ENCODE results near the gene ANKRD17.
A peak's percentile ranks its signal among the peaks of the same experiment; 100 is the strongest.
"Not testable (repeated sequence)": the region's sequence is repeated elsewhere in the genome, so short reads cannot be mapped to it uniquely, and the experiment has no call there.

ANKRD17 gene

DNA sequence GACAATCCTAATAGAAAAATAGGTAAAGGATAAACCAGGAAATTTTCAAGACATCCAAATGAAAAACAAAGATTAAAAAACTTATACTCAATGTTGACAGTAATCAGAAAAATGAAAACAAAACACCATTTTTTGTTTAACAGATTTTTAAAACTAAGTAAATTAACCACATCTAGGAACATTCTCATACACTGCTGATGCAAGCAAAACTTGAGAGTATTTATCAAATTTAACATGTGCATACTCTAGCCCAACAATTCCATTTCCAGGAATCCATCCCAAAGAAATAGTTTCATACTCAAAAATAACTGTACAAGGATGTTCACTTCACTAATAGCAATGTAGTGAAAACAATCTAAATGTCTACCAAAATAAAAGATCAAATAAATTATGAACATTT is 11.5 kb downstream of the ANKRD17 start:
- DNase-seq = no peak

DNA sequence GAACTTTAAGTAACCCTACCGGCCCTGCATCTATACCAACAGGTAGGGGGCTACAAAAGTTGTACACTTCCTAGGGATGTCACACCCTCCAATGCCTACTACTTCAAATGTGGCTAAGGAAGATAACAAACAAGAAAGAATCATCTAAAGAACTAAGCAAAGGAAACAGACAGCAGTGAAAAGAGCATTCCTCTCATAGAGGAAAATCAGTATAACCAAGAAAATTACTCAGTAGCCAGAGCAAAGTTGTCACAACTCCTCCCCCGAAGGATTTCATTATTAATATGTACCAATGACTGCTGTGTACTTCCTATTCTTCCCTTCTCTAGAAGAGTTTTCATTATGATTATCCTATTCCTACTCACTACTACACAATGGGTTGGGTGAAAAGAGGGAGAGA is 12.6 kb downstream of the ANKRD17 start:
- DNase-seq = no peak

DNA sequence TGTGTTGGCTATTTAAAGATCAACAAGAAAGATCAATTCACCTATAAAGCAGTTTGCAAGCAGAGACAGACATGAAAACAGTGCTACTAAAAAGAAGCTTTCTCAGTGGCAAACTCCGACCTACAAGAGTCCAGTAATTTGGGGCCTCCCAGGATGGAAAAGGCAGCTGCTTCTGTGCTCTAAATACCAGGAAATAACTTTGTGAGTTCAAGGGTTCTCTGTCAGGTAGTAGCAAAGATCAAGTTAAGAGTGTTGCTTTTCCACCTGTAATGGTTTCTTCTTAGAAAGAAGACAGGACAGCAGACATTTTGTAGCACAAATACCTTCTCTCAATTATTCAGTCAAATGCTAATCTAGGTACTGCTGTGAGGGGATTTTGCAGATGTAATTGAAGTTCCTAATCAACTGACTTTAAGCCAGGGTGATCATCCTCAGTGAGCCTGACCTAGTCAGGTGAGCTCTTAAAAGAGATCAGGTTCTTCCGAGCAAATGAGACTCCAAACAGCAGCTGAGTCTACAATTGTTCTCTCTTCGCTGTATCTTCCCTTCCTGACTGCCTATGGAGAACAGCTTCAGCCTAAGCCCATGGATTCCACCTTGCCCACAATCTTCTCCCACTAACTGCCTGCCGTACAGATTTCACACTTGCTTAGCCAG is 13.5 kb downstream of the ANKRD17 start:
- DNase-seq = no peak

DNA sequence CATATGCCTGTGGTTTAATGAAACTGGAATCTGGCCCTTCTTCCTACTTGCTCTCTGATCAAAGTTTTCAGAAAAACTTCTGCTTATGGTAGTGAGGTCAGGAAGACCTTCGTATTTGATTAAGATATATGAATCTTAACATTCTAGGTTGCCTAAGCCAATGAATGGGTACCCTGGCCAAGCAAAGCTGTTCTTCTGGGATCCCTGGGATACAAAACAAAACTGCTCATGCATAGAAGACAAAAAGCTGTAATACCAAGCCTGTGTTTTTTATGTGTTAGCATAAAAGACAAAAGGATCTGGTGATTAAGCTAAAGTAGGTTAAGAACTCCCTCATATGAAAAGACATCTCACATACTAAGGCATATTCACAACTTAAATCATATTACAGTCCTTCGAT is 21.6 kb downstream of the ANKRD17 start:
- no peak for DNase-seq

DNA sequence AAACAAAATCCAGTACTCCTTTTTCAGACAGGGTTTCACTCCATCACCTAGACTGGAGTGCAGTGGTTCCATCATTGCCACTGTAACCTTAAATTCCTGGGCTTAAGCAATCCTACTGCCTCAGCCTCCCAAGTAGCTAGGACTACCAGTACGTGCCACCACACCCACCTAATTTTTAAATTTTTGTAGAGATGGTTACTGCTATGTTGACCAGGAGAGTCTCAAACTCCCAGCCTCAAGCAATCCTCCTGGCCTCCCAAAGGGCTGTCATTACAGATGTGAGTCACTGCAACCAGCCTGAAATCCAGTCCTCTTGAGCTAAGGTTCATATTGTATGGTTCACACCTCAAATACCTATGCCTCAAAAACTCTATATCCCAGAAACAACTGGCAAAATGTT is 22.4 kb downstream of the ANKRD17 start:
- DNase-seq = no peak

DNA sequence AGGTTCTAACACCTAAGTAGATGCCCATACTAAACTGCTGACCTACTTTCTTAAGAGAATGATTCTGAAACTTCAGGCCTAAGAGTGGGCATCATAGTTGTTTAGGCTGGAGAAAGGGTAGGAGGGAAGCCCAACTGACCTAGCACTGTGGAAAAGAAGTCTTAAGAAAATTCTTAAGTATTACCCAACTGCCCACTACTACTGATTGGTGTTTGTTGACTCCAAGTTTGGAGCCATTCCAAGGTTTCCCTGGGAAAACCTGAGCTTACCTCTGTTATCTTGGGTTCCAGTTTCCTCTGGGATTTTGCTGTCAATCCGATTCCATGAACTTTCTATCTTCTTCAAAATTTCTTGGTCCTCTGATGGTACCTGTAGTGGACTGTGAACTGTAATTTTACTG is 23.9 kb downstream of the ANKRD17 start:
- no peak for DNase-seq

DNA sequence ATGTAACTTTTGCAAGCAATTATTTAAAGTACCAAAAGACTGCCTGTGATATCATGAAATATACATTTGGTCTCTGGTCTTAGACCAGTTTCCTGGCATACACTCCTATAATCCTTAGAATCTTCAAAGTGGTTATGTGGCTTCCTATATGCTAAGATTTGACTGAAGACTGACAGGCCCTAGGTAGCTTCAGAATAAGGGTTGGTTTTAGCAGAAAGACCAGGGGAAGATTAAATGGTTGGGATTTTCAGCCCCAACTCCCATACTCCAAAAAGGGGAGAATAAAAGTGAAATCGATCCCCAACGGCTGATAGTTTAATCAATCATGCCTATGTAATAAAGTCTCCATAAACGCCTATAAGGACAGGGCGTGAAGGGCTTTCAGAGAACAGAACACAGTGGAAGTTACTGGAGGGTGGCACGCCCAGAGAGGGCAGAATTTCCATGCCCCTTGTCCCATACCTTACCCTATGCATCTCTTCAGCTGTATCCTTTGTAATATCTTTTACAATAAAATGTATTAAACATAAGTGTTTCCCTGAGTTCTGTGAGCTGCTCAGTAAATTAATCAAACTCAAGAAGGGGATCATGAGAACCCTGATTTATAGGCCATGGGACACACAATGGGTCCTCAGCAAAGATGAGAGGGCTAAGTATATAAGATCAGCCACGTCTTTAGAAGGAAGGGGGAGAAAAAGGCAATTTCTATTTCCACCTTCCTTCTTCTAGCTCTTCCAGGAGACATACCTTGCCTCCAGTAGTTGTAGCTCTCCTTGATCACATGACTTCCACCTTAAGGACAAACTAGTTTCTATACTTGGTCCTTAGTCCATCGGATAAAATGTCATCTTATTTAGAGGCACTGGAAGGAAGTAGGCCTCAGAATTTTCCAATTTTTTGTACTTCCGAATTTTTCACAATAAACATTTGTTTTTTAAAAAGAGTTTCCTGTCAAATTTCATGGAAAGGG is 26.8 kb downstream of the ANKRD17 start:
- DNase-seq = no peak

DNA sequence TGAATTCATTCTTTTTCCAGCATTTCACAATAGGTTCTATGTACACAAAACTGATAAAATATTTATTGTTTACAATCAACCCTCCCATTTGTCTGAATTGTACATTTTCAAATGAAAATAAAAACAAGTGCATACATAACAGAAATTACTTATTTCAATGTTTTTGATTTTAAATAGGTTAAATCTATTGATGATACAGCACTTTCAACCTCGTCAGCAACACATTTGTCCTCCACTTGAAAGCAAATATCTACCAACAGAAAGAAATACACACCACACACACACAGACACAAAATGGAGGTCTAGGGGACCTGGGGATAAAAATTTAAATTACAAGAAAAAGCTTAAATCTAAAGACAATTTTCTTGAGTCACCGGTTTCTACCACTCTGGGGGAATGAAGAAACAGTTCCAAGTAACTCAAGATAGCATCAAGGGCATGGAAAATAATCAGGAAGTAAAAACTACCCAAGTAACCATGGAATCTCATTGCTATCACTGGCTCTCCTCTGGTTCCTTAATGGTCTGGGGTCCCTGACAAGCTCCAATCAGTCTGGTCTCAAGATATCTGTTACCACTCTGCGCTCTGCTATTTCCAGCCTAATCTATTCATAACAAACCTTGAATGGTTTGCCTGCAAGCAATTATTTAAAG is 27.6 kb downstream of the ANKRD17 start:
- no peak for DNase-seq

DNA sequence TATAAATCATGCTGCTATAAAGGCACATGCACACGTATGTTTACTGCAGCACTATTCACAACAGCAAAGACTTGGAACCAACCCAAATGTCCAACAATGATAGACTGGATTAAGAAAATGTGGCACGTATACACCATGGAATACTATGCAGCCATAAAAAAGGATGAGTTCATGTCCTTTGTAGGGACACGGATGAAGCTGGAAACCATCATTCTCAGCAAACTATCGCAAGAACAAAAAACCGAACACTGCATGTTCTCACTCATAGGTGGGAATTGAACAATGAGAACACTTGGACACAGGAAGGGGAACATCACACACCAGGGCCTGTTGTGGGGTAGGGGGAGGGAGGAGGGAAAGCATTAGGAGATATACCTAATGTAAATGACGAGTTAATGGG is 29.8 kb downstream of the ANKRD17 start:
- DNase-seq = not testable (repeated sequence)

DNA sequence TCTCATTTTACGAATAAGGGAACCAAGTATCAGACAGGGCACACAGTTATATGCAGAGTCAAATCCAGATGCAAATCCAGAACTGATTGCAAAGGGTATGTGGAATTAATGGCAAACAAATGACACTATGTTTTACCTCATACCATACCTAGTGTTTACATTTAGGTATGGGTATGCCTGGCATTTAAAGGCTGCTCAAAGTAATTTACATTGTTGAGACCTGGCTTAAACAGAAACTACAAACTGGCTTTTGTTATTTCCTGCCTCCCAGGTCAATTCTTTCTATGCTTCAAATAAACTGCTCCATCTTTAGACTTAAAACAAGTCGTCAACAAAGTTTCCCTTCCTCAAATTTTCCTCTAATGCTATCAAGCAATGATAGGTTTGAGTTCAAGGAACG is 33.7 kb downstream of the ANKRD17 start:
- DNase-seq = no peak

DNA sequence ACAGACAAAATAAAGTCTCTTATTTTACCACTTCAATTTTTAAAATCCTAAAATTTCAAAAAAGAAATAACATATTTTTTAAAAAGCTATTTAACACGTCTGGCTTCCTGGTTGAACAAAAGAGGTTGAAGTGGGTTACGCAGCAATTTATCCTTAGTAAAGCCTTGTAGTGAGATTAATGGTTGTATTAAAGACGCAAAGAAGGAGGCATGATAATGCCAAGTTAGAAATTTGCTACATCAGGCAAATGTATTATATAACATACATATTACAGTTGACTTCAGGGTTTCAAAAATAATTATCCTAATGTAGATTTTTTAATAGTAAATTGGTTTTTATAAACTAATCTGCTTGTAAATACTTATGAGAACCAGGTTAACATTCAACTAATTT is 35.3 kb downstream of the ANKRD17 start:
- no peak for DNase-seq

DNA sequence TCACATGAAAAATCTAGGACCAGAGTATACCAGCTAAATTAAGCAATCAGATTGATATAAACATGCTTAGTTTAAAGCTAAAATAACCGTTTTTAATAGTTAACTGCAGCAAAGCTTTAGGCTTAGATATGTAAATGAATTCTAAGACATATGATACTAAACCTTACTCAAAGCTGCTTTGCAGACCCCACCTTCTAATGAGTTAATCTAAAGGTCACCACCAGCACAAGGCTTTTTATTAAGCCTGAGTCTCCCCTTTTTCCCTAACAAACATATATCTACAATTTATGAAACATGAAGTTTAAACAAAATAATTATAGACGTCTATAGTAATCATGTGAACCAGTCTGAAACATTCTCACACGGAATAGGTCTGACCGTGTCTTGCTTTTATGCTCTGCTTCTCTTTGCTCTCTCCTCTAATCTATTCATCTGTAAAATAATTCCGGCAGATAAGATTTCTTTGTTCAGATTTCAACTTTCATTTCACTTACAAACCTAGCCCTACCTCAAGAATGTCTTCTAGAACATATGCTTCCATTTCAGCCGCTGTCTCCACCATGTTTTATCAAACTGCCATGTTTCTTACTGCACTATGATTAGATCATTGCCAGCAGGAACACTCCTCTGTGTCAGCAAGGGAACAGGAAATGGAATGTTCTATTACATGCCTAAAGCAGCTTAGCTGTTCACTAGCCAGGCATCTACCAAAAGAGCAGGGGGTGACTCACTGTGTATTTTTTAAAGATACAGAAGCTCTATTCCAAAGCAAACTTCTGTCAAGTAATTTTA is 35.9 kb downstream of the ANKRD17 start:
- peak; percentile 88 for DNase-seq

DNA sequence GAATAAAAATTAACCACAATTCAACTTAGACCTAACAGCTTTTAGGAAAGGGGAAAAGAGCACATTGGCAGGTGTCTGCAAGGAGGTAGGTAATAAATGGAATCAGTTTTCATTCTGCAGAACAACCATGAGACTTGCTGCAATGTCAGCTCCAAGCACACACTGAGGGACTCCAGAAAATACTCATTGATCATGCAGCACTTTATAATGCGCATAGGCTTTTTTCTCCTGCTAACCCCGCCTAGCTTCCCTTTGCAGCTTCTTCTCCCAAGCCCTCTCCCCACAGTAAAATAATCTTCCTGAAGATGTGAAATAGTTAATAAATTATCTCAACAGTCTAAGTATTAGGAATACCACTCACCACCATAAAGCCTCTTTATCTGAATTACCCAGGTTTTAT is 36.9 kb downstream of the ANKRD17 start:
- no peak for DNase-seq

DNA sequence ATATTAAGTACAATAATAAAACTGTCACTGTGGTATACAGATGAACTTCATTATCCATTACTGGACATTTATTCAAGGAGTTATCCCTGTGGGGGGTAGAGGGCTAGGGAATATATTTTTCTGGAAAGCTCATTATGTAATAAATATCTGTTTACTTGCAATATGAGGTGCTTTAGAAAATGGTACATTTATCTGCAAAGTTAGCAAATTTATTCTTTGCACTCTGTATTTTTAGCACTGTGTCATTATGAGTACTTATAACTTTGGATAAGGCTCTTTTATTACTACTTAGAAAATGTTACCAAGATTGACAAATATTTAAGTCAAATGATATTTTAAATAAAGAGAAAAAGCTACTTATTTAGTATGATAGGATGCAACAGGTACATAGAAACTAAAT is 37.8 kb downstream of the ANKRD17 start:
- no peak for DNase-seq

DNA sequence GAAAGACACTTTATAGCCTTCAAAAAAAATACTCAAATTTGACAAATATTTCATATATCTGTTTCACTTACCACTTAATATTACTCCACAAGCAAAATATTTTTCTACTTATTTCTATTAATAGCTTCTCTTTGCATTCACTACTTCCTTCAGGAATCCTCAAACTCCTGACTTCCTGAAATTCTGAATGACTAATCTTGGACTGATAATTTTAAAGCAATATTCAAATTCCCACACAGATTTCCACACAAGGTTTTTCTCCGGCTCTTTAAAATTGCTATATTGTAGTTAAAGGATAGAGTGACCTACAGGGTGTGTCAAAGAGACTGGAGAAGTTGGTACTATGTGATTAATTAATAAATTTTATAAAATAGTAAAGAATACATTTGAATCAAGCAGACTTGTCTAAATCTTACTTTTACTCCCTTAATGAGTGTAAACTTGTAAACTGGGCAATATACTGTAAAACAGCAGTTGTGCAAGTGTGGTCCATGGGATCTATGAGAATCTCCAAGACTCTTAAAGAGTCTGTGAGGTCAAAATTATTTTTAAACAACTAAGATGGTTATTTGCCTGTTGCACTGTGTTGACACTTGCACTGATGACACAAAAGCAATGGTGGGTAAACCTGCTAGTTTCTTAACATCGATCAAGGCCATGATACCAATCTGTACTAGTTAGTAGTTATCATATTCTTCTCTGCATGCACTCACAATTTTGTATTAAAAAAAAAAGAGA is 44.5 kb downstream of the ANKRD17 start:
- peak; percentile 32 for DNase-seq

DNA sequence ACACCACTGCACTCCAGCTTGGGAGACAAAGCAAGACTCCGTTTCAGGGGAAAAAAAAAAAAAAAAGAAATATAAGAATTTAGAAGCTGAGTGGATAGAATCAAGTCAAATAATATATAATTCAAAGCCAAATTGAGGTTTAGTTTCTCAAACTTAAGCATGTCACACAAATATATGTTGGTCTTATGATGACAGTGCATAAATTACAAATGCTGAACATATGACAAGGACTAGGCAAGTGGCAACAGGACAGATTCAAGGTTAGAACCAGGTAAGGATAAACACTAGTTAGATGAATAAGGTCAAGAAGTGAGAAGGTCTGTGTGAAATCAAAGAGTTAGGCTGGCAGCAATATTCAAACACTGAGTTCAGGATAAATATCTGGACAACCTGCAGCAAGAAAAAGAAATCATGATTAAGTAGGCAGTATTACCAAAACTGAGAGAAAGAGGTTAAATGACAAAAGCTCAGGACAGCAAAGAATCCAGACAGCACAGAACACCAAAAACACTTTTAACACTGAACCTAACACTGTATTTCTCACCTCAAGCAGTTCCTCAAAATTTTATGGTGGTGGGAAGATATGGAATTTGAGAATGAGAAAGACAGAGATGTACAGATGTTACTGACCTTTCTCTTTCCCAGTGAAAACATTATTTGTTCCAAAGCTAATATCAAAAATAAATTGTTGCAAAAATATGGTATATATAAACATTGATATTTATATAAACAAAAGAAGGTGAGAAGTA is 45.4 kb downstream of the ANKRD17 start:
- DNase-seq = no peak

DNA sequence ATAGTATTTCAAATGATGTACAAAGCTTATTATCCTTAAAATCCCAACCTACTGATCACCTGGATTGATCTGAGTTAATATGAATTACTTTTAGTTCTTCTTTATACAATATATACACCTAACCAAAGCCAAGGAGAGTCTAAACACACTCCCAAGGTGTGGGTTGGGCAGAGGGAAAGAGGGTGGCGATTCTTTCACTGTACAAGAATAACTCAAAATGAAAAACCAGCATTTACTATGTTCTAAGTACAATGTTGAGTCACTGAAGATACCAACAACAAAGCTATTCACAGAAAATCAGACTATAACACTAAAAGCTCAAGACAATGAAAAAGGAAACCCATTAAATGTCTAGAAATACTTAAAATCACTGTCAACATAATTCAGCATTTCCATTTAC is 46.6 kb downstream of the ANKRD17 start:
- no peak for DNase-seq

DNA sequence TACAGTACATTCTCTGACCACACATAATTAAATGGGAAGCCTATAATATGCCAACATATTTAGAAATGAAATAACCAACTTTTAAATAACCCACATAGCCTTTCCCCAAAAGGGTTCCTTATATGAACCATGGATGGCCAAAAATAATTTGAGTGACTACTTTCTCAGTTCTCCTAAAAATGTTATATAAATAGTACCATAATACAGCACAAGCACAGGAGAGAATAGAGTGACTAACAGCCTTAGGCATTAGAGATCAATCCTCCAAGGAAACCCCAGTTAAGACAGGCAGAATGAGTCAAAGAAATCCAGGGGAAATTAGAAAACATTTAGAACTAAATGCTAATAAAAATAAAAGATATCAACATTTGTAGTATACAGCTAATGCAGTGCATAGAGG is 50.2 kb downstream of the ANKRD17 start:
- DNase-seq = peak; percentile 69

DNA sequence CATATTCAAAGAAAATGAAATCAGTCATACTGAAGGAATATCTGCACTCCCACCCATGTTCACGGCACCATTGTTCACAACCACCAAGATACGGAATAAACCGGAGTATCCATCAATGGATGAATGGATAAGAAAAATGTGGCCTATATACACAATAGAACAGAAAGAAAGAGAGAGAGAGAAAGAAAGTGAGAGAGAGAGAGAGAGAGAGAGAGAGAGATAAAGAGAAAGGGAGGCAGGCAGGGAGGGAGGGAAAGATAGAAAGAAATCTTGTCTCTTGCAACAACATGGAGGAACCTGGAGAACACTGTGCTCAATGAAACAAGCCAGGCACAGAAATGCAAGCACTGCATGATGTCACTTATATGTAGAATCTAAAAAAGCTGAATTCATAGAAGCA is 52.4 kb downstream of the ANKRD17 start:
- DNase-seq = no peak

DNA sequence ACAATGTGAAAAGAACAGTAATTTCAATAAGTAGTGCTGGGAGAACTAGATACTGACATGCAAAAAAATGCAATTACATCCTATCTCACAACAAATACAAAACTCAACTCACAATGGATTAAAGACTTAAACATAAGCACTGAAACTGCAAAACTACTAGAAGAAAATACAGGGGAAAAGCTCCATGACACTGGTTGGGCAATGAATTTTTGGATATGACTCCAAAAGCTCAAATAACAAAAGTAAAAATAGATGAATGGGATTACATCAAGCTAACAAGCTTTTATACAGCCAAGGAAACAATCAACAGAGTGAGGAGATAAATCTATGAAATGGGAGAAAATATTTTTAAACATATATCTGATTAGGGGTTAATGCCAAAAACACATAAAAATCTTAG is 53.1 kb downstream of the ANKRD17 start:
- DNase-seq = no peak

DNA sequence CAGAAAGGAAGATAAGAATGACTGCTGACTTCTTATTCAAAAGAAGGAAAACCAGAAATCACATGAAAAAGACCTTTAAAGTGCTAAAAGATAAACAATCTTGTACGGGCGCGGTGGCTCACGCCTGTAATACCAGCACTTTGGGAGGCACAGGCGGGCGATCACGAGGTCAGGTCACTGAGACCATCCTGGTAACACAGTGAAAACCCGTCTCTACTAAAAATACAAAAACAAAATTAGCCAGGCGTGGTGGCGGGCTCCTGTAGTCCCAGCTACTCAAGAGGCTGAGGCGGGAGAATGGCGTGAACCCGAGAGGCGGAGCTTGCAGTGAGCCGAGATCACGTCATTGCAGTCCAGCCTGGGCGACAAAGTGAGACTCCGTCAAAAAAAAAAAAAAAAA is 54.6 kb downstream of the ANKRD17 start:
- not testable (repeated sequence) for DNase-seq

DNA sequence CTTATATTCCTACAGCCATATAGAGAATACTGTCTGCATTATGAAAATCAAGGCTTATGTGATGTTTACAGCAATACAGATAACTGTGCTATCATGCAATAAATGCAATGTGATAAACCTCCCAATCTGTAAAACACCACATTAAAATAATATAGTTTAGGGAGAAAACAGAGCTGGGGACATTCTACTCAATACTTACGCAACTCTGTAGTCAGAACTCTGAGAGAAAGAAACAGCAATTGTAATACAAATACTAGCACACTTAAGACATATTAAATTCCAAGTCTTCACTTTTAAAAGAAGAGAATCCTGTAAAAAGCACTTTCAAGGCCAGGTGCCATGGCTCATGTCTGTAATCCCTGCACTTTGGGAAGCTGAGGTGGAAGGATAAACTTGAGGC is 61.4 kb downstream of the ANKRD17 start:
- no peak for DNase-seq
